Thyroid gland (tissue), 4 donors: ENCODE results near the gene METTL4.

Source experiments
- CTCF ChIP-seq, 6 experiments: fragments of 200-600 bp in 3 of 6; fragments of 450-650 bp in 3 of 6; sonication (generic) in 3 of 6; IDR thresholded peaks; one replicate each; pipeline ENCODE4 v1.5.1; 2016 to 2019; ENCODE audit warnings: antibody characterized with exemption in 6 of 6, mild to moderate bottlenecking in 2 of 6, inconsistent platforms in 1 of 6, moderate library complexity in 1 of 6
- POLR2A ChIP-seq, 2 donors: fragments of 450-650 bp; IDR thresholded peaks; one replicate each; pipeline ENCODE4 v1.6.1; 2017; ENCODE audit warnings: antibody characterized with exemption in 2 of 2, mild to moderate bottlenecking in 2 of 2, moderate library complexity in 1 of 2

GRCh38 chr18:2494921-2495320 lies 76.4 kb downstream of the METTL4 start:
- no peak for TF ChIP-seq CTCF (IDR thresholded peaks at IDR 0.05)
- no peak for TF ChIP-seq POLR2A (IDR thresholded peaks at IDR 0.05)
